ENCODE data around the gene TMEM18. TPM values are rescaled to one million over a fixed set of nuclear protein-coding genes. Genes with fewer than 3 reads are reported as not detected.

The TMEM18 gene
- total RNA-seq, 1 experiment from 2014 or later = 18.8 TPM

GRCh38 chr2:623130-623922, 53.9 kb downstream of the TMEM18 start:
- H3K4me3 ChIP-seq (ENCODE audit: insufficient read depth, low read depth, low read length) = no peak overlapping the region
- no peaks in the 10 kb centered on the region for H3K27me3 ChIP-seq (ENCODE audit: control insufficient read depth, insufficient read depth, low read length)
- H3K36me3 ChIP-seq (replicated peaks; ENCODE audit: control insufficient read depth, insufficient read depth, low read length) = no peaks in the 10 kb centered on the region
- no peak for DNase-seq

DNA sequence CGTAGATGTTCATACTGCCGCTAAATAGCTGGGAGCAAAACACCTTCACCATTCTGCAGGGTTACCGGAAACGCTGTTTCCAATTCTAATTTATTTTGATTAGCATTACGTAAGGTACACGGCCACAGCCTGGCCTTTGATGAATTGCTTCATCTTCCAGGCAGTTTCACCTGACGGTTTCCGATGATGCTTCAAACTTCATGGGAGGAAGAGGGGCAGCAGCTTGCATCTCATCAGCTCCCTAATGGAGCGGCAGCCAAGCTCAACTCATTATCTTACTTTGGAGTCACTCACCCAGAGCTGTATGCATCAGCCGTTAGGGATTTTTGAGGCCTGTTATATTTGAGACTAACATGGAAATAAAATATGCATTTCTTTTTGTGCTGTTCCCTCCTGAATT, 54.8 kb downstream of the TMEM18 start:
- Histone ChIP-seq H3K27me3 (ENCODE audit: control insufficient read depth, insufficient read depth, low read length) (no peaks in the 10 kb centered on the region), H3K36me3 (replicated peaks; ENCODE audit: control insufficient read depth, insufficient read depth, low read length) (no peaks in the 10 kb centered on the region), H3K4me3 (ENCODE audit: insufficient read depth, low read depth, low read length) (no peak overlapping the region)
- no peak for DNase-seq

DNA sequence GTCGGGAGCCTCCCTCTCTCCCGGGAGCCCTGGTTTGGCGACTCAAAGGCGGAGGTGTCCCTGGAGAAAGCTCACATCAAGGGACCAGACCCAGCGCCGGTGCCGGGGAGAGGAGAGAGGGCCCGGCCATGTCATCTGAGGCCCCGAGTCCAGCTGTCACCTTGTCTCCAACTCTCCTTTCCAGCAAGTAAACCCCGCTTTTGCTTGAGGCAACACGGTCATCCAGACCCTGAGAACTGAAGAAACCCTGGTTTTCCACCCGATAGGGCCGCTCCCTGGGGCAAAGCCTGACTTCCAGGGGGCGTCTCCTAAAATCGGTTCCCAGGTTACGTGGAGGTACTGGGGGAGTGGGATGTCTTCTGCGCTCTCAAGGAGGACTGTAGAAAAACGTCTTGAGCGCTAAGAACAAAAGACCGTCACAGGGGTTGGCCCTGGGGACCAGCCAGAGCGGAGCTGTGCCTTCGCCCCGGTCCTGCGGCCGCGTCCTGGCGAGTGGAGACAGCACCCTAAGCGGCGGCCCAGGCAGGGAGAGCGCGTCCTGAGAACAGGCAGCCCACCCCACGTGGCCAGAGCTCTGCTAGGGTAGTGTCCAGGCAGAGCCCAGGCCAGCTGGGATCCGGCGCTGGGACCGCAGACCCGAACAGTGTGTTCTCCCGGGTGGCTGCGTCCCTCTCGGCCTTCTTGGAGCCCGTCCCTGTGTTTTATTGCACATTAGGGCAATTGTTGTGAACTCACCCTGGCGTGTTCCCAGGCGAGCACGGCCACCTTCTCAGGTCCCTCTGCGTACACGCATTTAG, 55.7 kb downstream of the TMEM18 start:
- Histone ChIP-seq H3K4me3 (ENCODE audit: insufficient read depth, low read depth, low read length) (no peak overlapping the region), H3K27me3 (ENCODE audit: control insufficient read depth, insufficient read depth, low read length) (no peaks in the 10 kb centered on the region), H3K36me3 (replicated peaks; ENCODE audit: control insufficient read depth, insufficient read depth, low read length) (no peaks in the 10 kb centered on the region)
- DNase-seq = no peak

DNA sequence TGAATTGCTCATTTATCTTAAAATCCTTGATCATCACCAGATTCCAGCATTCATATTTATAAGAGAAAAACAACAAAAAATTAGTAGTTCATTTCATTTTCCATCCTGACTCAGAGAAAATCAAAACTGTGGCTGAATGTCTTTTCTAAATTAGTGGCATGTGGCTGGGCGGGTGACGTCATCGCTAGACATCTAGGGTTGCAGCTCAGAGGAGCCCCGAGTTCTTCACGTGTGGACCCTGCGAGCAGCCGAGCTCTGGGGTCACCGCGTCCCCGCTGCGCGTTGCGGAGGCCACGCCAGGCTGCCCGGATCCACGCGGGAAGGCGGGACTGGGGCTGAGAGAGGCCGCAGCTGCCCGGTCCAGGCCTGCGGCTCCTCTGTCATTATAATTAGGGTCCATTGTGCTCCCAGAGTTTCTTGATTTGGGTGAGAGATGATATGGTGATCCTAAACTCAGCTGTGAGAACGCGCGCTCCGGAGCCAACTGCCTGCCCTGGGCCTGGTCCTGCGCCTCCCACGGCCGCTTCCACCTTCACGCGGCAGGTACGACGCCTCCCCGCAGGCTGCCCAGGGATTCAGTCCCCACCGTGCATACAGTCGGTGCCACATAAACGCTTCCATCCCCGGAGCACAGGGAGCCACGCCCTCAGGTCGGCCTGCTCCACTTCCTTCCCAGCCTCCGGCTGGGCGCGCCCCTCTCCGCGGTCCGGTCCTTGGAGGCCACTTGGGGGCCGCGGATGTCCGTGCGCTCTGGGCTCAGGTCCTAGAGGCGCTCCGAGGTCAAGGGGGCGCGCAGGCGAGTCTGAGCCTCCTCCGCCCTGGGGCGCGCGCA, 56.5 kb downstream of the TMEM18 start:
- H3K36me3 ChIP-seq (replicated peaks; ENCODE audit: control insufficient read depth, insufficient read depth, low read length) = no peaks in the 10 kb centered on the region
- no peaks in the 10 kb centered on the region for H3K27me3 ChIP-seq (ENCODE audit: control insufficient read depth, insufficient read depth, low read length)
- H3K4me3 ChIP-seq (ENCODE audit: insufficient read depth, low read depth, low read length) = no peak overlapping the region
- DNase-seq = no peak

DNA sequence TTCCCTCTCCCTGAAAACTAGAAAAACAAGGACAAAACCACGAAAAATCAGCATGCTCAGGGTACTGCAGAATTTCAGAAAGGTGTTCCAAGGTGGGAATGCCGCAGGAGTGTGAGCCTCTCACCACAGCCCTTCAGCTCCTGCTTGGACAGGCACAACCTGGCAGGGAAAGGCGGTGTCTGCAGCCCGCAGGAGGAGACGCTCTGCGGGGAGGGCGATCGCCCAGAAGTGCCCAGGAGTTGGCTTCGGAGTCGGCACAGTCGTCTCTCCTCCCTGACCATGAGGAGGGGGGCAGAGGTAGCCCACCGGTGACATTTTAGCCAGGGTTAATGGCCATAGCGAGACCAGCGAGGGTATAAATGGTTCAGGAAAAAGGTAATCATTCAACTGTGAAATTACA, 57.2 kb downstream of the TMEM18 start:
- H3K27me3 ChIP-seq (ENCODE audit: control insufficient read depth, insufficient read depth, low read length) = no peaks in the 10 kb centered on the region
- no peak for DNase-seq
- no peaks in the 10 kb centered on the region for H3K36me3 ChIP-seq (replicated peaks; ENCODE audit: control insufficient read depth, insufficient read depth, low read length)
- H3K4me3 ChIP-seq (ENCODE audit: insufficient read depth, low read depth, low read length) = no peak overlapping the region

- Histone ChIP-seq H3K36me3 (replicated peaks; ENCODE audit: control insufficient read depth, insufficient read depth, low read length) (no peaks in the 10 kb centered on the region), H3K4me3 (ENCODE audit: insufficient read depth, low read depth, low read length) (no peak overlapping the region), H3K27me3 (ENCODE audit: control insufficient read depth, insufficient read depth, low read length) (no peaks in the 10 kb centered on the region)
- DNase-seq = no peak
Observed at GRCh38 chr2:618422-618990, 58.7 kb downstream of the TMEM18 start.

DNA sequence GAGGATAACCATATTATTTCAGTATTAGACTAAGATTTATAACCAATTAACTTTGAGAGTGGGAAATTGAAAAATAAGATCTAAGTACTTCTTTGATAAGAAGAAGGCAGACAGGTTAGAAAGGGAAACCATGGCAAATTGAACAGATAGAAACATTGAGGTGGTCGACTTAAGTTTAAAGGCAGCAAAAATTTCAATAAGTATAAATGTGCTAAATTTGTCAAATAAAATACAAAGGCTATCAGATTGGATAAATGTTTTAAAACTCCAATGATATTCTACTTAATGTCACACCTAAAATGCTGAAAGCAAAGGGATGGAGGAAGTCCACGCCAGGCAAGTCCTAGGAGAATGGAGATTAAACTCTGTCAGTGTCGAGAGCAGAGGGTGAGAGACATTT, 59.2 kb downstream of the TMEM18 start:
- no peak overlapping the region for H3K4me3 ChIP-seq (ENCODE audit: insufficient read depth, low read depth, low read length)
- no peaks in the 10 kb centered on the region for H3K36me3 ChIP-seq (replicated peaks; ENCODE audit: control insufficient read depth, insufficient read depth, low read length)
- DNase-seq = no peak
- H3K27me3 ChIP-seq (ENCODE audit: control insufficient read depth, insufficient read depth, low read length) = no peaks in the 10 kb centered on the region
